GM12878 (cell line): ENCODE measurements around the gene XRRA1. TPM values are rescaled to one million over a fixed set of nuclear protein-coding genes. Genes with fewer than 3 reads are reported as not detected.
"Not testable (repeated sequence)": the region's sequence is repeated elsewhere in the genome, so short reads cannot be mapped to it uniquely, and the experiment has no call there.

Experiments
- ATAC-seq: fragments of 200-7000 bp; cut with Tn5 transposase; 3 replicates; pipeline ENCODE4 v1.9.1; 2020; ENCODE audit warnings: mild to moderate bottlenecking, moderate library complexity
- BruUV-seq: library from RNA; stranded (reverse); fragments of 400-500 nt; replicated peaks from 2 replicates; lab custom pipeline; 2021; lab: Mats Ljungman, UMichigan
- CTCF ChIA-PET: fragments of 300-600 bp; sonication (Branson Sonifier 250); formaldehyde crosslinking; extraction: SDS; loops from one replicate; lab custom pipeline; 2021; ENCODE audit warnings: inconsistent platforms; lab: Yijun Ruan, JAX
- POLR2A ChIA-PET: fragments of 350-600 bp; formaldehyde crosslinking; extraction: SDS; loops from one replicate; lab custom pipeline; 2021; ENCODE audit warnings: inconsistent platforms; lab: Charles Lee
- RAD21 ChIA-PET: fragments of 300-600 bp; sonication (Branson Sonifier 250); formaldehyde crosslinking; loops from one replicate; lab custom pipeline; 2023; ENCODE audit warnings: antibody characterized with exemption; ENCODE audit not compliant: unreplicated experiment; lab: Charles Lee
- SMC1A ChIA-PET: fragments of 300-600 bp; sonication (Branson Sonifier 250); formaldehyde crosslinking; loops from one replicate; lab custom pipeline; 2023; ENCODE audit not compliant: unreplicated experiment, uncharacterized antibody; lab: Charles Lee
- DNase-seq: peaks from one replicate; pipeline ENCODE4 v3.0.0-alpha.2; 2011; ENCODE audit warnings: low read depth, low spot score
- FAIRE-seq: peaks from 3 replicates; lab custom pipeline; 2011; peaks lifted over from hg19 to GRCh38; lab: Jason Lieb, UNC
- H2AFZ ChIP-seq: 2 replicates; pipeline ENCODE4 v1.6.0; 2011; ENCODE audit warnings: low read depth, low read length, control low read depth; ENCODE audit not compliant: control insufficient read depth
- H3K27ac ChIP-seq: 2 replicates; pipeline ENCODE4 v1.5.1; 2011; ENCODE audit warnings: control low read depth; ENCODE audit not compliant: control insufficient read depth, insufficient read depth
- H3K27me3 ChIP-seq, 2 experiments: replicated peaks in 1 of 2; 2 replicates each; pipeline versions ENCODE4 v1.6.0 to v1.6.1; 2011; ENCODE audit warnings: low read length in 1 of 2; ENCODE audit not compliant: control insufficient read depth in 2 of 2, insufficient read depth in 2 of 2
- H3K36me3 ChIP-seq, 2 experiments: 2 replicates each; pipeline ENCODE4 v1.5.1; 2011; ENCODE audit warnings: low read length in 1 of 2; ENCODE audit not compliant: control insufficient read depth in 2 of 2, insufficient read depth in 2 of 2
- H3K4me1 ChIP-seq: 2 replicates; pipeline ENCODE4 v1.6.1; 2011; ENCODE audit warnings: mild to moderate bottlenecking, low read length, moderate library complexity, mixed read lengths; ENCODE audit not compliant: control insufficient read depth, insufficient read depth
- H3K4me2 ChIP-seq: 2 replicates; pipeline ENCODE4 v1.6.0; 2011; ENCODE audit warnings: control low read depth; ENCODE audit not compliant: control insufficient read depth, insufficient read depth
- H3K4me3 ChIP-seq: fragments of 200-600 bp; sonication (generic); 2 replicates; pipeline ENCODE4 v1.5.1; 2016
- H3K79me2 ChIP-seq: 2 replicates; pipeline ENCODE4 v1.6.0; 2011; ENCODE audit warnings: low read length; ENCODE audit not compliant: control insufficient read depth, insufficient read depth
- H3K9ac ChIP-seq: 2 replicates; pipeline ENCODE4 v1.8.0; 2011; ENCODE audit warnings: low read length, control low read depth, mixed read lengths; ENCODE audit not compliant: control insufficient read depth, insufficient read depth
- H3K9me3 ChIP-seq: replicated peaks from 3 replicates; pipeline ENCODE4 v1.5.1; 2011; ENCODE audit warnings: mild to moderate bottlenecking, low read length; ENCODE audit not compliant: control insufficient read depth, insufficient read depth
- H4K20me1 ChIP-seq: 2 replicates; pipeline ENCODE4 v1.6.0; 2011; ENCODE audit not compliant: control insufficient read depth, insufficient read depth
- DPF2 ChIP-seq: fragments of 450-650 bp; IDR thresholded peaks from 2 replicates; pipeline ENCODE4 v1.6.1; 2017; ENCODE audit warnings: mild to moderate bottlenecking
- SMAD1 ChIP-seq: fragments of 450-650 bp; IDR thresholded peaks from 2 replicates; pipeline ENCODE4 v1.6.1; 2018; ENCODE audit warnings: mild to moderate bottlenecking, low read depth; ENCODE audit not compliant: partially characterized antibody
- ZNF274 ChIP-seq: IDR thresholded peaks from one replicate; pipeline ENCODE4 v1.8.0; 2011; ENCODE audit not compliant: insufficient read length, insufficient read depth
- WGBS: methylation state at CpG from one replicate; pipeline ENCODE4 v1.1.6; 2016; ENCODE audit warnings: low lambda C conversion rate; ENCODE audit not compliant: insufficient replicate concordance, insufficient coverage; ENCODE audit errors: missing lambda C conversion rate; 5-methylcytosine and 5-hydroxymethylcytosine counted together
- in situ Hi-C: fragments of 300-500 bp; cut with MboI; formaldehyde crosslinking; loops from 9 replicates; pipeline ENCODE4 v1.14.3; 2018; ENCODE audit warnings: mixed read lengths
- intact Hi-C: fragments of 100-400 bp; cut with micrococcal nuclease; formaldehyde crosslinking; loops from one replicate; pipeline ENCODE4 v1.14.2; 2022; ENCODE audit not compliant: unreplicated experiment
- polyA plus RNA-seq, 11 experiments: library from polyadenylated mRNA; depleted of rRNA in 4 of 11; unstranded in 6 of 11; stranded (reverse) in 5 of 11; fragments of >200 nt; fragmentation: Nextera tagmentation in 4 of 11; fragmentation: Illumina TruSeq in 1 of 11; extraction: Ambion mirVana in 4 of 11; extraction: Trizol in 1 of 11; gene quantifications; 1 replicate in 1 of 11; 2 replicates in 10 of 11; pipeline versions ENCODE4 v1.2.1 to v1.2.3, GENCODE V29; 2011 to 2016; ENCODE audit warnings: inconsistent platforms in 2 of 11, missing spikeins in 2 of 11, low read depth in 1 of 11
- total RNA-seq, 4 experiments: library from RNA; depleted of rRNA in 3 of 4; stranded (reverse); fragments of >200 nt in 3 of 4; fragmentation: Illumina TruSeq in 1 of 4; extraction: Trizol in 1 of 4; gene quantifications; 2 replicates each; pipeline versions ENCODE4 v1.2.1 to v1.2.3, GENCODE V29; 2013 to 2021
- TF ChIP-seq, protein P1 (sequence below): fragments of 450-650 bp; IDR thresholded peaks from 2 replicates; pipeline ENCODE4 v1.6.1; 2017; ENCODE audit warnings: antibody characterized with exemption, mild to moderate bottlenecking, moderate library complexity
- TF ChIP-seq, protein P2 (sequence below): fragments of 450-650 bp; IDR thresholded peaks from 2 replicates; pipeline ENCODE4 v1.6.1; 2017; ENCODE audit warnings: mild to moderate bottlenecking, moderate library complexity

XRRA1 gene
- total and polyA plus RNA-seq, 10 of the 15 experiments (the other 5 are each of a cell fraction or from before 2014, with no cell fraction given), result 2.5 to 8.8 (median 4.6) TPM

DNA sequence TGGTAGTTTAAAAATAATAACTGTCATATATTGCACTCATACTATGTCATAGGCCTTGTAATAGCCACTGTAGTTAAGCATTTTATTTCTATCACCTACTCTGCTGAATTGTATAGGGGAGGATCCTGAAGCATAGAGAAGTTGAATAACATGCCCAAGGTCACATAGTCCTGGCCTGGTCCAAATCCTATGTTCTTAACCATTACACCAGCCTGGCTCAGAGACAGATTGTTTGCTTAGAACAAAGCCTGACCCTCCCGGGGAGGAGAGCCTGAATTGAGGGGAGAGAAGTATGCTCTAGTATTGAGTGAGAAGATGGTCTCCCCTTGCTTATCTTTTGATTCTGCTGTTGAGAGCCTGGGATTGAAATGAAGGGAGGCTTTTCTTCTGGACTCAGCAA is 42.0 kb upstream of the XRRA1 start (continued):
- TF ChIP-seq, protein P1, sequence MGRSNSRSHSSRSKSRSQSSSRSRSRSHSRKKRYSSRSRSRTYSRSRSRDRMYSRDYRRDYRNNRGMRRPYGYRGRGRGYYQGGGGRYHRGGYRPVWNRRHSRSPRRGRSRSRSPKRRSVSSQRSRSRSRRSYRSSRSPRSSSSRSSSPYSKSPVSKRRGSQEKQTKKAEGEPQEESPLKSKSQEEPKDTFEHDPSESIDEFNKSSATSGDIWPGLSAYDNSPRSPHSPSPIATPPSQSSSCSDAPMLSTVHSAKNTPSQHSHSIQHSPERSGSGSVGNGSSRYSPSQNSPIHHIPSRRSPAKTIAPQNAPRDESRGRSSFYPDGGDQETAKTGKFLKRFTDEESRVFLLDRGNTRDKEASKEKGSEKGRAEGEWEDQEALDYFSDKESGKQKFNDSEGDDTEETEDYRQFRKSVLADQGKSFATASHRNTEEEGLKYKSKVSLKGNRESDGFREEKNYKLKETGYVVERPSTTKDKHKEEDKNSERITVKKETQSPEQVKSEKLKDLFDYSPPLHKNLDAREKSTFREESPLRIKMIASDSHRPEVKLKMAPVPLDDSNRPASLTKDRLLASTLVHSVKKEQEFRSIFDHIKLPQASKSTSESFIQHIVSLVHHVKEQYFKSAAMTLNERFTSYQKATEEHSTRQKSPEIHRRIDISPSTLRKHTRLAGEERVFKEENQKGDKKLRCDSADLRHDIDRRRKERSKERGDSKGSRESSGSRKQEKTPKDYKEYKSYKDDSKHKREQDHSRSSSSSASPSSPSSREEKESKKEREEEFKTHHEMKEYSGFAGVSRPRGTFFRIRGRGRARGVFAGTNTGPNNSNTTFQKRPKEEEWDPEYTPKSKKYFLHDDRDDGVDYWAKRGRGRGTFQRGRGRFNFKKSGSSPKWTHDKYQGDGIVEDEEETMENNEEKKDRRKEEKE, result no peak
- TF ChIP-seq SMAD1, result no peak
- TF ChIP-seq ZNF274, result no peak
- TF ChIP-seq, protein P2, sequence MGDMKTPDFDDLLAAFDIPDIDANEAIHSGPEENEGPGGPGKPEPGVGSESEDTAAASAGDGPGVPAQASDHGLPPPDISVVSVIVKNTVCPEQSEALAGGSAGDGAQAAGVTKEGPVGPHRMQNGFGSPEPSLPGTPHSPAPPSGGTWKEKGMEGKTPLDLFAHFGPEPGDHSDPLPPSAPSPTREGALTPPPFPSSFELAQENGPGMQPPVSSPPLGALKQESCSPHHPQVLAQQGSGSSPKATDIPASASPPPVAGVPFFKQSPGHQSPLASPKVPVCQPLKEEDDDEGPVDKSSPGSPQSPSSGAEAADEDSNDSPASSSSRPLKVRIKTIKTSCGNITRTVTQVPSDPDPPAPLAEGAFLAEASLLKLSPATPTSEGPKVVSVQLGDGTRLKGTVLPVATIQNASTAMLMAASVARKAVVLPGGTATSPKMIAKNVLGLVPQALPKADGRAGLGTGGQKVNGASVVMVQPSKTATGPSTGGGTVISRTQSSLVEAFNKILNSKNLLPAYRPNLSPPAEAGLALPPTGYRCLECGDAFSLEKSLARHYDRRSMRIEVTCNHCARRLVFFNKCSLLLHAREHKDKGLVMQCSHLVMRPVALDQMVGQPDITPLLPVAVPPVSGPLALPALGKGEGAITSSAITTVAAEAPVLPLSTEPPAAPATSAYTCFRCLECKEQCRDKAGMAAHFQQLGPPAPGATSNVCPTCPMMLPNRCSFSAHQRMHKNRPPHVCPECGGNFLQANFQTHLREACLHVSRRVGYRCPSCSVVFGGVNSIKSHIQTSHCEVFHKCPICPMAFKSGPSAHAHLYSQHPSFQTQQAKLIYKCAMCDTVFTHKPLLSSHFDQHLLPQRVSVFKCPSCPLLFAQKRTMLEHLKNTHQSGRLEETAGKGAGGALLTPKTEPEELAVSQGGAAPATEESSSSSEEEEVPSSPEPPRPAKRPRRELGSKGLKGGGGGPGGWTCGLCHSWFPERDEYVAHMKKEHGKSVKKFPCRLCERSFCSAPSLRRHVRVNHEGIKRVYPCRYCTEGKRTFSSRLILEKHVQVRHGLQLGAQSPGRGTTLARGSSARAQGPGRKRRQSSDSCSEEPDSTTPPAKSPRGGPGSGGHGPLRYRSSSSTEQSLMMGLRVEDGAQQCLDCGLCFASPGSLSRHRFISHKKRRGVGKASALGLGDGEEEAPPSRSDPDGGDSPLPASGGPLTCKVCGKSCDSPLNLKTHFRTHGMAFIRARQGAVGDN, result no peak
- no peak for TF ChIP-seq DPF2
- TF ChIP-seq, all 136 proteins: peak for 0

DNA sequence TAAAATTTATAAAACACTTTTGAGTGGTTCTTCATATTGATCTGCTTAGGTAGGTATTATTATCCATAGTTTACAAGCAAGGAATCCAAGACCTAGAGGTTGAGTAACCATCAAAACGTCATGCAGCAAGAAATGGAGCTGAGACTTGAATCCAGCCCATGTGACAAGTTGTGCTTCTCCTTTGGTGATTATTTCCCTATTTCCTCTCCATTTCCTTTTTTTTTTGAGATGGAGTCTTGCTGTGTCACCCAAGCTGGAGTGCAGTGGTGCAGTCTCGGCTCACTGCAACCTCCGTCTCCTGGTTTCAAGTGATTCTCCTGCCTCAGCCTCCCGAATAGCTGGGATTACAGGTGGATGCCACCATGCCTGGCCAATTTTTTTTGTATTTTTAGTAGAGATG is 41.3 kb upstream of the XRRA1 start:
- ATAC-seq, BruUV-seq, H3K27me3 ChIP-seq, H4K20me1 ChIP-seq, H3K9me3 ChIP-seq, in situ Hi-C loops, intact Hi-C loops, H2AFZ ChIP-seq, H3K27ac ChIP-seq, DNase-seq, FAIRE-seq: not testable (repeated sequence)
- ChIA-PET POLR2A (interaction anchor here (1.6 kb wide), 1 partner anchor 12 kb away, joined by 3 read pairs; no protein-coding TSS in a partner anchor), CTCF (interaction anchor here (0.7 kb wide), 1 partner anchor 54 kb away, joined by 3 read pairs; no protein-coding TSS in a partner anchor), RAD21 (interaction anchor here (0.9 to 1.8 kb wide), 2 partner anchors 38 to 152 kb away, joined by 3 to 5 read pairs; no protein-coding TSS in a partner anchor), SMC1A (interaction anchor here (1.1 to 2.3 kb wide), 4 partner anchors 9 to 39 kb away, joined by 3 to 6 read pairs (median 4); no protein-coding TSS in a partner anchor)
- H3K36me3 ChIP-seq, result peaks cover 0 to 11% of the 10 kb centered on the region in 2 experiments; a peak in 3 of 4 replicates
- peaks cover 37% of the 10 kb centered on the region for H3K79me2 ChIP-seq
- H3K4me2 ChIP-seq, result peak overlapping the region; percentile 72; the same call in 1 of the 2 replicates
- H3K9ac ChIP-seq, result peak overlapping the region; percentile 64; the same call in 1 of the 2 replicates
- 98% methylated on average over 4 of the region's 4 CpGs for WGBS
- peaks cover 13% of the 10 kb centered on the region for H3K4me1 ChIP-seq
- H3K4me3 ChIP-seq, result peak overlapping the region; percentile 100; the same call in 1 of the 2 replicates
